HG03095 (cell line): ENCODE measurements around the gene FRMPD4.

ENCODE experiments used
- ATAC-seq: cut with Tn5 transposase; IDR thresholded peaks from one replicate; pipeline ENCODE4 v1.9.1; 2021; ENCODE audit warnings: moderate library complexity; ENCODE audit not compliant: unreplicated experiment

FRMPD4 gene

DNA sequence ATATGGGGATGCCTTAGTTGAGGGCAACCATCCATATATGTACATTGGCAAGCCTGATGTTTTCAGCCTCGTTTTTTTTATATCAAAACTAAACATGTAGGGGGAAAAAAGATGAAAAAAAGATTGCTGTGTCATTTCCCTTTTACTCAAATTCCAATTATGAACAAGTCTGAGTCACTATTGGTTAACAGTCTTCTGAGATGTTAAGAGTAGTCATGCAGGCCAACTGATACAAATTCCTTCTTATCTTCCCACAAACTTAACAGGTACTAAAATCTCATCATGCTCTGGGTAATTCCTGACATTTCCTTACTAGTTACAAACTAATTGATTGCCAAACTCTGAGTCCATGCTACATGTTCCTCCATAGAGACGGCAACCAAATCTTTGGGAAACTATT is 222.1 kb downstream of the FRMPD4 start:
- ATAC-seq: no peak

DNA sequence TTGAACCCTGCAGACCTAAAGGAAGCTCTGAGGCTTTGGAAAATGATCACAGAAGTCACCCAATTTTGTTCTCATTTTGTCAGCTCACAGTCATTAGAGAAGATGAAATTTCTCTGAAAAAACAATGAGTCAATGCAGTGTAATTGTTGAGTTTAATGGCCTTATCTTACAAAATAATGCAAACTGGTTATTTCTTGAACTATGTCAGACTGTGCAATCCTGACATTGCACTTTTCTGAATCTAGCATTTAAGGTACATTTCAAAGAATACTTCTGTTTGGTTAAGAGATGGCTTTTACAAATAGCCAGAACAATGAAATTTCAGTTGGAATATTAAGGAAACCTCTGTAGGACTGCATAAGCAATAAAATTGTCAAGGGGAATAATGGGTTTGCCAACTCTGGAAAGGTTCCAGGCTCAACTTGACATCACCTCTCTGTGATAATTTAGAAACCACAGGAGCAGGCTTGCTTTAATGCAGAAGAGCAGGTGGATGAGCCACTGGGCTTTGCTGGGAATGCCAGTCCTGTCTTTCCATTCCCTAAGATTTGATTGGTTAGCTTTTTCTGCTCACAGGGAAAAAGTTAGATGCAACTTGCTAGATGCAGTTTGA is 222.8 kb downstream of the FRMPD4 start:
- no peak for ATAC-seq

DNA sequence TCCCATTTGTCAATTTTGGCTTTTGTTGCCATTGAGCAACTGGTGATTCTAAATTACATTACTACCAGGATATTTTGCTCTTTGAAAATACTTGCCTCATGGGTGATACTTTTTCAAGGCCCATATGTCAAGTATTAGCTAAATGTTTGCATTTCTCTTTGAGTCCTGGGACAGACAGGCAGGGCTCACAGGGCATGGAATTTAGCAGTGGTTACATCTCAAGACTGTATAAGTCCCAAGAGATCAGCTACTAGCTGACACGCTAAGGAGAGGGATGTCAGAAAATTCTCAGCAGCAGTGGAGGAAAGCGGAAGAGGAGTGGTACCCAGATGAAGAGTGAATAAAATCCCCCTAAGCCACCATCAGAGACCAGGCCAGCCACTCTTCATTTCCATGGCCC is 224.9 kb downstream of the FRMPD4 start:
- ATAC-seq: no peak

DNA sequence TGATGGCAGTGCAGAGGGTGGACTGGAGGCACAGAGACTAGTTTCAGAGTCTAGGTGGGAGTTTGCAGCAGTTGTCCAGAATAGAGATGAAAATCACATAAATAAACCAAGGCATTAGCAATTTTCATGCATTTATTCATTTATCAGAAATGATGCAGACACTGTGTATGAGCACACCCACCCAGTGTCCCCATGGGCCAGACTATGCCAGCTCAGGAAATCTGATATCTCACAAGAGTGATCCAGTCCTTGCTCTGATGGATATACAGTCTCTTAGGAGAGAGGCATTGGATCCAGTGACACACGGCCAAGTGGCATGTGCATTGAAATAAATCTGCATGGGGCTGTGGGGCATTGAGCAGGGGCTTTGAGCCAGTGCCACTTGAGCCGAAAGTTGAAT is 228.2 kb downstream of the FRMPD4 start:
- ATAC-seq: no peak

DNA sequence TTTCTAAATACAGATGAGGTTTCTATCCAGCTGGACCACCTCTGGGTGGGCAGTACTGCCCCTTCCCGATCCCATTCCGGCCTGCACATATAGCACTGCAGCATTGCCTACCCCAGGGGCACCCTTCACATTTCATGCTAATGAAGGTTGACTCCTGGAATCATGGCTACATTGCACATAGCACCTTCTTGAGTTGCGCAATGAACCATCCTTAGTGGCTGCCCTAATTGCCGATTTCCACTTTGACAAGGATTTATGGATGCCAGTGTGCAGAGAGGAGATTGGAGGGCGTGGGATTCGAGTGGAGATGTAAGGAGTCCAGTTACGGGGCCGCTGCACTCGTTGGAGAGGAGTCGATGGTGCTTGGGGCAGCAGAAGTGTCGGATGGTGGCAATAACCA is 229.0 kb downstream of the FRMPD4 start:
- ATAC-seq: no peak

DNA sequence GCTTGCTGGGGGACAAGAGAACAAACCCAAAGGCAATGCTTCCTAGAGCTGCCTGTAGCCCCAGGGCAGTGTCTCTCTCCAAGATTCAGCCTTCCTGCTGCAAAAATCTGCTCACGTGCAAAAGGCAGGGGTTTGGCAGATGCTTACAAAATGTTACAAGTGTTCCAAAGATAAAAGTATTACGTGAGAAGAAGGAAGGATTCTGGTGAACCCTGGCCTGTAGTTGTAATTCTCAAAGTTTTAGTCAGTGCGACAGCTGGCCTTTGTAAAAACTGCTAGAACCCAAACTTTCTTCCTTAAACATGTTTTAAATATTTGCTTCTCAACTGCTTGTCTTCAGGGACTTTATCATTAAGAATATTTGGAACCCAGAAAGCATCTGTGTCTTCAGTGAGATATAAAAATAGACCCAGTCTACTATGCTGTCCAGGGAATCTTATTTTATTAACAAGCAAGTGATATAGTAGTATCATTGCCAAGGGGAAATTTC is 232.3 kb downstream of the FRMPD4 start:
- no peak for ATAC-seq

DNA sequence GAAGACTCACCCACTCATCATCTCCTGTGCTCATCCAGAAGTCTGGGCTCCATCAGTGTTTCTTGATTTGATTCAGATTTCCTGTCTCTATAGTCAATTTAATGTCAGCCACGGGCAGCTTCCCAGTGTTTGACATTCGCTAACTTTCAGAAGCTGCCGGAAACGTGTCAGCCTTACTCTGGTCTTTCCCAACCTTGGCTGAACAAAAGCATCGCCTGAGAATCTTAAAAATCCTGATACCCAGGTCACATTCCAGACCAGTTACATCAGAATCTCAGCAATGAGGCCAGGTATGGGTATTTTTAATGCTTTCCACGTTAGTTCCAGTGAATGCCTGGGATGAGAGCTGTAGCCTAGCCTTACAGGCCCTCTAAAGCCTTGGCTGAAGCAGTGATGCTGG is 233.8 kb downstream of the FRMPD4 start:
- no peak for ATAC-seq

DNA sequence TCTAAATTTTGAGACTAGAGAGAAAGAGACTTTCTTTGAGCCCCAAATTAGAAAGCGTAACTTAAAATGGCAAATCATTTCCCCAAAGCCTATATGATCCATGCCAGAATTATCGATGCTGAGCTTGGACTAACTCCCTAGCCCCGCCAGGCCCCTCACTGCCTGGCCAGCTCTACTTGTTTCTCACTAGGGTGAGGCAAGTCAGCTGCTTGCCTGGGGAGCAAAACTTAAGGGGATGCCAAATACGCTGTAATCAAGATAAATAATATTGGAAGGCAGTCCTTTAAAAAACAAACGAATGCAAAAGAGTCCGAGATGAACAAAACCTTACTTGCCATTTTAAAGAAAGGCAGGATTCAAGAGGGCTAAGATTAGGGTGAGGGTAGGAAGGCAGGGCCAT is 236.0 kb downstream of the FRMPD4 start:
- ATAC-seq: no peak

DNA sequence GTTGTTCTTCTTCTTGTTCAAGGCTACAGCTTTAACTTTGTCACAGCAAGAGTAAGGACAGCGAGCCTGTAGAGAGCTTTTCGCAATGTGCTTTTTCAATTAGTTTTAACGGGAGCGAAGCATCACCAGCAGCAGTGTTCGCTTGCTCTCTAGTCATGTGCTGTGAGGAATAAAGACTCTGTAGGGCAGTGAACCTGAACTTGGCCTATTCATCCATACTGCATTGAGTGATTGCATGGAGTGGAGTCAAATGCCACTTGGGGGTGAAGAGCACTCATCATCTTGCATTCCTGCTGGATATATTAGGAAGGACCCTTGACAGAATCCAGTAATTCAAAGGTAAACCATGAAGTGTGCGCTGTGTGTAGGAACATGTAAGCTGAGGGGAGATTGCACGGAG is 240.0 kb downstream of the FRMPD4 start:
- ATAC-seq: no peak

DNA sequence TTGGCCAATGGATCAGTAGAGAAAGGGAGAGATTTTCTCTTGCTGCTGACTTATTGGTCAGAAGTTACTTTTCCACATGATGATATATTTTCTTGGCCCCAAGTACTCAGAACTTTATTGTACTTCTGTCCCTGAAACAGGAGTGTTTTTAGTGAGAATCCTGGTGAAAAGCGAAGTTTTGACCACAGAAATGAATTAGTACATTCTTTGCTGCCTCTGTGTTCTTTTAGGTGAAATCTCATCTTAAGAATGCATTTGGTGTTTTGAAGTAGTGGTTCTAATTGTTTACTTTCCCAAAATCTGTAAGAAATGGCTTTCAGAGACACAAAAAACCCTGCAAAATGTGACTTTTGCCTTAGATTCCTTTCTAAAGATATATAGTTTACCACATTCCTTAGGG is 240.4 kb downstream of the FRMPD4 start:
- no peak for ATAC-seq

DNA sequence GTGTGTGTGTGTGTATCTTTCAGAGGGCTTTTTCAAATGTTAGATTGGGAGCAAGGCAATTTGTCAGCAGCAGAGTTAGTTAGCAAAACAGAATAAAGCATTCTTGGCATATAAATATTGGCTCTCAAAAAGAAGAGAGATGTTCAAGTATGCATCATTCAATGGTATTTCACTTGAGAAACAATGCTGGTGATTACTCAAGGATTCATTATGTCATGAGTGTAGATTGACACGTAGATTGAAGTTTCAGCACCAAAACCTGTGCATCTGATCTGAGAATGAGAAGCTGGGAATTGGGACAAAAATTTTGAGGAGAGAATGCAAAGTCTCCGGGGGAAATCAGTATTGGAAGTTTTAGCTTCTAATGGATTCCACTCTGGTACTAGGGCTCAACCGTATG is 241.4 kb downstream of the FRMPD4 start:
- ATAC-seq: no peak

DNA sequence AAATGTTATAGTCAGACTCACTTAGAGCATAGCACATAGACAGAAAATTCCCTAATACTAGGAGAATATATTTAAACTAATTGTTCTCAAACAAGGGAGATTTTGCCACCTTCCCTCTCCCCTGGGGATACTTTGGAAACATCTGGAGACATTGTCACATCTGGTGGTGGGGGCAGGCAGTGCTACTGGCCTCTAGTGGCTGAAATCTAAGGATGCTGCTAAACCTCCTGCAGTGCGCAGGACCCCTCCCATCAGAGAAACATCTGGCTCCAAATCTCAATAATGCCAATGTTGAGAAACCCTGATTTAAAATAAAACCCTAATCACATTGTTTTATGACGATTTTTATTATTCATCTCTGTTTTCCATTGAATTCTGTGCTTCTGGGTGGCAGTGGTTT is 244.9 kb downstream of the FRMPD4 start:
- no peak for ATAC-seq

DNA sequence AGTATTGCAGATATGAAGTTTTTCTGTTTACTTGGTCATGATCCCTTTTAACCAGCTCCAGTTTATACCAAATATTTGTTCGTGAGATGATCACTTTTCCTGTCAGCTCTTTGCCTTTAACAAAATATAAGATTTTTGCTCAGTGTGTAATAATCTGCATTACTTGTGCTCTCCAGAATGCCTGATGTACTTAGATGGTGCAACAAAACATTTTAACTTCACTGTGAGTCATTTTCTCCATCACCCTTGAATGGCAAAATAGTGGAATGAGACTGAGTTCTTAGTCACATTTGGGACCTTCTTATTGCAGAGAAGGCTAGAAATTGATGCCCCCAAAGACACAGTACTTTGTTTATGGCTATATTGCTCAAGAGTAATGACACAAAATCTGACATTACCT is 252.0 kb downstream of the FRMPD4 start:
- ATAC-seq: no peak

DNA sequence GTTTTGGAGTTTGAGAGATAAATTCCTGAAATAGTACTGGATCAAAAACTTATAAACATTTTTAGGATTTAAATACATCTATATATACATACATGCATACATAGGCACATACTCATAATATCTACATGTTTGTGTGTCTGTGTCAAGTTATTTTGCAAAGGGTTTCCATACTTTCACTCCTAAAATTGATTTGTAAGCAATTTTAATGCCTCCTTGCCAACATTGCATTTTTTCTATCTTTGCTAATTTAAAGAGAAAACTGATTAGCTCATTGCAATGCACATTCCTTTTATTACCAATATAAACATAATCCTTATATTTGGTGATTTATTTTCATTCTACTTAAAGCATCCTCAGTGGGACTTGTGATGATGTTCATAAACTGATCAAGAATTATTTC is 258.3 kb downstream of the FRMPD4 start:
- no peak for ATAC-seq

DNA sequence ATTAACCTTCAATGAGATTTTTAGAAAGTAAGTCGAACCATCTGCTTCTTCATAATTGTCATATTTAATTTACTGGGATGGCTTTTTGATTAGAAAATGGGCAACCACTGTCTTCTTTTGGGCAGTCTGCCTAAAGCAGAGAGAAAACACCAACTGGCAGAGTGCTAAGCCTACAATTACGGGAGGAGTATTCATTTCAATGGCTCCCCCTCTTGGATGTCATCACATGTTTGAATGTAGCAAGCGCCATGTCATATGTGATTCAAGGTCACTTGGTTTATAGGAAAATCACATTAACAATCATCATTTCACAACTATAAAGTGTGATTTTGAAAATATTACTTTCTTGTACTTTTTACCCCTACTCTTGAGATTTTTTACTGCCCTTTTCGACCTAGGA is 261.9 kb downstream of the FRMPD4 start:
- no peak for ATAC-seq

DNA sequence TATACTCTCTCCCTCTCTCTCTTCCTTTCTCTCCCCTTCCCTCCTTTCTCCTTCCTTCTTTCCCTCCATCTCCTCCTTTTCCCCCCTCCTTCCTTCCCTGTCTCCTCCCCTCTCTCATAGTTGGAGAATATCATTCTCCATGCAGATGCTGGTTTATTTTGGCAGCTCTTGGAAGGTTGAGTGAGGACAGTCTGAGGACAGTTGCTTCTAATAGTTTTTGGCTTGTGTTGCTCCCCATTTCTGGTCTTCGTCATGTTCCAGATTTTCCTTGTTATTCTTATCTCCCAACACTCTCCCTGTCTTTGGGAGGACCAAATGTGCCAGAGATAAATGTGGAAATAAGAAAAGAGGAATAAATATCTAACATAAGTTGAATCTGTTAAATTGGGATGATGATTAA is 263.0 kb downstream of the FRMPD4 start:
- no peak for ATAC-seq

DNA sequence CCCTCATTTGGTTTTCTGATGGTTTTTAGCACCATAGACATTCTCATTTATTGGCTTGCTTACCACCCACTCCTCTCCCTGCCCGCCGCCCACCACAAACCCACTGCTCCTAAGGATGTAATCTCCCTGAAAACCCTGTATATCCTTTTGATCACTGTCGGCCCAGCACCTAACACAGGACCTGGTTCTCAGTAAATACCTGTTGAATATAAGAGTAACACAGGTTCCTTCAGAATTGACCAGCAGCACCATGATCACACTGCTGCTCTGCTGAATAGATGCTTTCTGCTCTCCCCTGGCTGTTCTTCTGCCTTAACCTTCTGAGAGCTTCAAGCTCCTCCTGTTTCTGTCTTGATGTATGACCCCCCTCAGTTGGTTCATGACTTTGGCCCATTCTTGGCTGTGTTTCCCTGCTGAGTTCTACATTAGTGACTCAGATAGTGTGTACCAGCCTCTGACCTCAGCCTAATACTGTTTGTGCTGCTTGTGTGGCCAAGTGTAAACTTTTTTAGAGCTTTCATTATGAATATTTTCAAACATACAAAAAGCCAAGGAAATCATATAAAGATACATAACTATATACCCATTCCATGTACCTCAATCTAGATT is 265.3 kb downstream of the FRMPD4 start:
- no peak for ATAC-seq

DNA sequence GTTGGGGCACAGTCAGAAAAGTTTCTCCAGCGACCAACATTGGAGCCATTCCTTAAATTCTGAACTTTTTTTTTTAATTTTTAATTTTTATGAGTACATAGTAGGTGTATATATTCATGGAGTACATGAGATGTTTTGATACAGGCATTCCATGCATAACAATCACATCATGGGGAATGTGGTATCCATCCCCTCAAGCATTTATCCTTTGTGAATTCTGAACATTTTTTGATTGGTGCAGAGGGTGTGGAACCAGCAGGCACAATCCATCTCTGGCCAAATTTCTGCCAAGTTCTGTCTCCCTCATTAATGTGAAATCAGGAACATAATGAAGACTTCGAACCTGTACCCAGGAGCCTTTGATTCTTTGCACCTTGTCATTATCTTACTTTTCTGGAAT is 267.0 kb downstream of the FRMPD4 start:
- ATAC-seq: no peak

DNA sequence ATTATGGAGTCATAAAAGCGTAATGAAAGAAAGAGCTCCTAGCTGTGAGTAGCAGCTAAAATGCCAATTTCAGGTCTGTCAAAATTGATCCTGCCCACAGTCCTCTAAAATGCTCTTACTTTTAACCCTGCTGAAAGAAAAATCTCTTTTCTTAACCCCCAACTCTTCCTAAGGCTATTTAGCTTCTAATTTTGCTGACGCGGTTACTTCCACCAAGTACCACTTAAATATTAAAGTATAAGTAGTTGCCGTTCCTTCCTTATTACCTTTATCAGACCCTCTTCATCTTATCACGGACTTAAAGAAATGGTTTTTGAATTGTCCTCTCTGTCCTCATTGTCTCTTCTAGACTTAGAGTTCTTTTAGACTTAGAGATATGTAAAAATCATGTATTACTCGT is 272.2 kb downstream of the FRMPD4 start:
- ATAC-seq: no peak

DNA sequence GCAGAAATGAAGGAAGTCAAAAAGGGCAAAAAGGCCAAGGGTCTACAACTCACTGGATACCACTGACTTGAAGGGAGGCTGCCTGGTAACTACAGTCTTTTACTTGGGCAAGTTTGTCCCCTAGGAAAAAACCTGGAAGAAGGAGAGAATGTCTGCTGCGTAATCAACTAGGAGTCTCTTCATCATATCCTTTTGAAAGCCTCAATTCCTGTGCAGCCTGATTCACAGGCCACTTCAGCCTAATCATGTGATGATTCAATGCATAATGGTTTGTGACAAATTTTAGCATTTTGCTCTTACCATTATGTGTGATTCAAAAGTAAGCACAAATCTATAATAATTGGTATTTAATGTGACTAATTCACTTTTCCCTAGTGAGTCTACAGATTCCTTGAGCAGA is 273.6 kb downstream of the FRMPD4 start:
- ATAC-seq: no peak

DNA sequence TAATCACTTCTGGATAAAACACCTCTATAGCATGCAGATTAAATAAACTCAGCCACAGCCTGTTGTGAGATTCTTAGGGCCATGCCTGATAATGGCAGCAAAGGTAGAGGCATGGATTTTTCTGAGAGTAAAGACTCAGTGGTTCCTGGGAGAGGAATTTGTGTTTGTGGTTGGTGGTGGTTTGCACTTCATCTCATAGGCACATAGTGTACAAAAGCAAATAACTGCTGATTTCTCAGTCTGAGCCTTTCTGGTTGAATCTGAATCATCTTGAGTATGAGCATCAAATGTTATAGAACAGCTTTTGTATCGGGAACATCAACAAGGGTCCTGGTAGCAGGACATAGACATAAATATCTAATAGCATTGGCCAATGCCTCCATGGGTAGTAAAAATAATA is 274.3 kb downstream of the FRMPD4 start:
- no peak for ATAC-seq

DNA sequence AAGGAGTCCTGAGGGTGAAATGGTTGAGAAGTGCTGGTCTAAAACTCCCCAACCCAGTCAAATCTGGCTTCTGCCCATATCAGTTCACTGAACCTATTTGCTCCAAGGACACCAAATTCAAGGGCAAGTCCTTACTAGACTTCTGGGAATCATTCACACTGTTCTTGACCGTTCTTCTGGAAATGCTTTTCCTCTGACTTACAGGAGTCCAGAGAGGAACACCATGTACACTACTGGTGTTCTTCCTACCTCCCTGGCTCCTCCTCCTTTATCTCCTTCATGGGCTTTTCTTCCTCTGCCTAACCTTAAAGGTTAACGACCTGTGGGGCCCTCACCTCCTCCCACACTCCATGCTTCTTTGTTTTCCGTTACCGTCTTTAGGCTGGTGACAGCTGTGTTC is 281.3 kb downstream of the FRMPD4 start:
- ATAC-seq: no peak

DNA sequence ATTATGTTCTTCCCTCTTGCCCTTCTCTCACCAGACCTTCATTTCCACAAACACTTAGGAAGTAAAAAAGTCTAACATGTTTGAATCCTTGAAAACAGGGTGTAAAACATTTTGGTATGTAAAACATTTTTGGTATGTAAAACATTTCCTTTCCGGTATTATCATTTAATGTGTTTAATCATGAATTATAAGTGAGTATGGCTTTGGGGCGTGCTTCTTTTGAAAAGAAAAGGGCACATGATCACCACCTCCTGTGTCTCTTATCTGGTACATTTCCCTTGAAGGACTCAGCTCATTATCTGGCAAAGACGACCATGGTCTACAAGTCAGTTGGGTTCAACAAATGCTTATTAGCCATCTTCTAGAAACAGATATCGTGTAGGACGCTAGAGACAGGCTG is 283.6 kb downstream of the FRMPD4 start:
- no peak for ATAC-seq
